ENCODE data around the gene TCF7L1.

TCF7L1 gene

DNA sequence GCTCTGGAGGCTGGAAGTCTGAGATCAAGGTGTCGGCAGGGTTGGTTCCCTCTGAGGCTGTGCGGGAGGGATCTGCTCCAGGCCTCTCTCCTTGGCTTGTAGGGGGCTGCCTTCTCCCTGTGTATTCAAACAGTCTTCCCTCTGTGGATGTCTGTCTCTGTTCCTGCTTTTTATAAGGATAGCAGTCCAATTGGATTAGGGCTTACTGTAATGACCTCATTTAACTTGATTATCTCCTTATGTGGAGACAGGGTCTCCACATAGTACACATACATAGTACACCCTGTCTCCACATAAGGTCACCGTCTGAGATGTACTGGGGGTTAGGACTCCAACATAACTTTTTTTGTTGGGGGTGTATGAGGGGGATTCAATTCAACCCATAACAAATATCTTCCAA lies 30.5 kb downstream of the TCF7L1 start:
- no peak for DNase-seq (ENCODE audit: low spot score)
- TF ChIP-seq, protein P1, sequence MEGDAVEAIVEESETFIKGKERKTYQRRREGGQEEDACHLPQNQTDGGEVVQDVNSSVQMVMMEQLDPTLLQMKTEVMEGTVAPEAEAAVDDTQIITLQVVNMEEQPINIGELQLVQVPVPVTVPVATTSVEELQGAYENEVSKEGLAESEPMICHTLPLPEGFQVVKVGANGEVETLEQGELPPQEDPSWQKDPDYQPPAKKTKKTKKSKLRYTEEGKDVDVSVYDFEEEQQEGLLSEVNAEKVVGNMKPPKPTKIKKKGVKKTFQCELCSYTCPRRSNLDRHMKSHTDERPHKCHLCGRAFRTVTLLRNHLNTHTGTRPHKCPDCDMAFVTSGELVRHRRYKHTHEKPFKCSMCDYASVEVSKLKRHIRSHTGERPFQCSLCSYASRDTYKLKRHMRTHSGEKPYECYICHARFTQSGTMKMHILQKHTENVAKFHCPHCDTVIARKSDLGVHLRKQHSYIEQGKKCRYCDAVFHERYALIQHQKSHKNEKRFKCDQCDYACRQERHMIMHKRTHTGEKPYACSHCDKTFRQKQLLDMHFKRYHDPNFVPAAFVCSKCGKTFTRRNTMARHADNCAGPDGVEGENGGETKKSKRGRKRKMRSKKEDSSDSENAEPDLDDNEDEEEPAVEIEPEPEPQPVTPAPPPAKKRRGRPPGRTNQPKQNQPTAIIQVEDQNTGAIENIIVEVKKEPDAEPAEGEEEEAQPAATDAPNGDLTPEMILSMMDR (IDR thresholded peaks at IDR 0.05; ENCODE audit: extremely low read depth, missing control alignments), result no peak

DNA sequence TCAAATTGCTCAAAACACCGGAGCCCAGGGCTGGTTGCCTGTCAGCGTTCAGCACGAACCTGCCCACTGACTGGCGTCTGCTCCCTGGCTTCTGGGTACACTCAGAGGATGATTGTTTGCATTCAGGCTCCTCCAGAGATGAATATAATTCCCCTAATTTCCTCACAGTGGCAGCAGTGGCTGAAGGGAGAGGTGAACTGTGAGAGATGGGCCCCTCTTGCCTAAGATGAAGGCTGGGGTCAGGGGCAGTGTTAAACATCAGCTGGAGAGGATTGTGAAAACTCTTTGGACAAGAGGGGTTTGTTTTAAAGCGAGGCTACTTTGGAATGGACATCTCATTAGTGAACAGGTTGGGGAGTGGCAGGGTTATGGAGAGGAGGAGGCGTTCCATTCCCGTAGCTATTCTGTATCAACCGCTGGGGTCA lies 31.0 kb downstream of the TCF7L1 start:
- TF ChIP-seq, protein P1 (IDR thresholded peaks at IDR 0.05; ENCODE audit: extremely low read depth, missing control alignments), result no peak
- DNase-seq (ENCODE audit: low spot score), result no peak

DNA sequence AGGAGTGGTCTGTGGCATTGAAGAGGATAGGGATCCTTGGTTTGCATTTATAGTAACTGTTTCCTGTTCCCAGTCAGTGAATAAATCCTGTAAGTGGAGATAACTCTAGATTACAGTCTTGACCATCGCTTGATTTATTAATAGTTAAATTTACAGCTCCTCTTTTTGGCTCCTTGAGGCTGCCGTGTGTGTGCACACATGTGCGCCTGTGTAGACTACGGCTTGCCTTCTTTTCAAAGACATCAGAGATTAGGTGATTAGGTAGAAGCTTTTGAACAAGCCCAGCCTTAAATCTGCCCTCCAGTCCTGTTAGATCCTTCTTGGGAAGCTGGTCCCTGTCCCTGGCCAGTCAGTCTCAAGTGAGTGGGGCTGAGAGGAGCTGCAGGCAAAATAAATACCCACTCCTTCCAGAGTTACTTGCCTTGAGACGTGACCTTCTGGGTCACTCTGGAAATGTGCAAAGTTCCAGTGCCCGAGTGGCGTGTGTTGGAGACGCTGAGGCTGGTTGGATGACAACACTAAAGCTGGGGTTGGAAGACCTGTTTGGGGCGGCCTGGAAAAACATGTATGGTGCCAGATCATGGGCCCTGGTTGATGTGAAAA lies 32.0 kb downstream of the TCF7L1 start:
- TF ChIP-seq, protein P1 (IDR thresholded peaks at IDR 0.05; ENCODE audit: extremely low read depth, missing control alignments), result no peak
- DNase-seq (ENCODE audit: low spot score), result no peak

DNA sequence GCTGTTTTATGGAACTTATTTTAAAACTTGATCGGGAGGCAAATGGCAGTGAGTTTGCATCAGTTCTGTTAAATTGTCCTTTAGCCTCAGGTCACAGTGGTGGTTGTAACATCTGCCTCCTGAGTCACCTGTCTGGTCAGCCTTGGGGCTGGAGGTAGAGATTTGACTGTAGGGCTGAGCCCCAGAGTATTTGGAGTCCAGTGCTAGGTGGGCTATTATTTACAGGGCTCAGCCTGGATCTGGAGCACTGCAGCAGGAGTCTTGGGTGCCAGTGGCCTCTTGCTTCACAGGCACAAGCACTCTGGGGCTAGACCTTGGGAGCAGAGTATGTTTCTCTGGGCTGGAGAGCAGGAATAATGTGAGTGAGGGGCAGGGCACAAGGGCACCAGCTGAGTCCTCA lies 32.8 kb downstream of the TCF7L1 start:
- TF ChIP-seq, protein P1 (IDR thresholded peaks at IDR 0.05; ENCODE audit: extremely low read depth, missing control alignments), result no peak
- DNase-seq (ENCODE audit: low spot score), result no peak

DNA sequence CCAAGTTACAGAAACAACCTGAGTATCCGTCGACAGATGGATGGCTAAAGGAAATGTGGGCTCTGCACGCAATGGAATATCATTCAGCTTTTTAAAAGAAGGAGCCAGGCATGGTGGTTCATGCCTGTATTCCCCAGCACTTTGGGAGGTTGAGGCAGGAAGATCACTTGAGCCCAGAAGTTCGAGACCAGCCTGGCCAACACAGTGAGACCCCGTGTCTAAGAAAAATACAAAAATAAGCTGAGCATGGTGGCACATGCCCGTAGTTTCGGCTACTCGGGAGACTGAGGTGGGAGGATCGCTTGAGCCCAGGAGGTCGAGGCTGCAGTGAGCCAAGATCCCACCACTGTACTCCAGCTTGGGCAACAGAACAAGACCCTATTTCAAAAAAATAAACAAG lies 34.3 kb downstream of the TCF7L1 start:
- TF ChIP-seq, protein P1 (IDR thresholded peaks at IDR 0.05; ENCODE audit: extremely low read depth, missing control alignments), result no peak
- no peak for DNase-seq (ENCODE audit: low spot score)

DNA sequence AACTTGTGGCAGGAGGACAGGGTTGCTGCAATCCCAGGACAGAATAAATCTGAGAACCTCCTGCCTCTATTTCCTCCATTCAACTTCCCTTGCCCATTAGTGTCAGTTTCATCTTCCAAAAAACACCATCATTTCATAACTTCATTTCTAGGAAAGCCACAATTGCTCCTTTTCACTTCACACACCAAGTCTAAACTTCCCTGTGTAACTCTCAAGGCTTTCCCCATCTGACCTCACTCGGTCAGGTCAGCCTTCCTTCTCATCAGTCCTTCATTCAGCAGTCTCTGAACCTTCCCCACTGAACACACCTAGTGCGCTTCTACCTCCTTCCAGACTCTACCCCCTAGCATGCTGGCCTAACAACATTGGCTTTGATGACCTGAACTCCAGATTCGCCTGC lies 35.8 kb downstream of the TCF7L1 start:
- TF ChIP-seq, protein P1 (IDR thresholded peaks at IDR 0.05; ENCODE audit: extremely low read depth, missing control alignments), result no peak

DNA sequence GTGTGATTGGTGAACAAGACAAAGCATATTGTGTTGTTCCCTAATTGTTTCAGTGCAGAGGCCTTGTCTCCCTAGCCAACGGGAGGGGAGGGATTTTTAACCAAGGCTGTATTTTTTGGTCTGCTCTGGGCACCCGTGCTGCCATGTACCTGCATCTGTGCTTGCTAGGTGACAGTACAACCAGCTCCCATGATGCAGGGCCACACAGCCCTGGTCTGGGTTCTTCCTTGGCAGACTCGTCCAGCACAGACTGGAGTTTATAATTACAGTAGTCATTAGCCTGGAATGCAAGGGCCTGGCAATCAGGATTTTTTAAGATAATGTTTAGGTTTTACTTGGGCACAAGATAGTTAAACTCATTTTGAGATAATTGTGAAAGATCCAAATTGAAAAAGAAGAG lies 36.4 kb downstream of the TCF7L1 start:
- TF ChIP-seq, protein P1 (IDR thresholded peaks at IDR 0.05; ENCODE audit: extremely low read depth, missing control alignments), result no peak
- DNase-seq (ENCODE audit: low spot score), result no peak

More for the DNA sequence above, 35.8 kb downstream of the TCF7L1 start:
- no peak for DNase-seq (ENCODE audit: low spot score)
